ENCODE measurements around the gene BAIAP2. TPM values are rescaled to one million over a fixed set of nuclear protein-coding genes. Genes with fewer than 3 reads are reported as not detected.
"Not testable (repeated sequence)": the region's sequence is repeated elsewhere in the genome, so short reads cannot be mapped to it uniquely, and the experiment has no call there.

BAIAP2 gene
- total RNA-seq, 1 experiment from 2014 or later: 13.1 TPM

DNA sequence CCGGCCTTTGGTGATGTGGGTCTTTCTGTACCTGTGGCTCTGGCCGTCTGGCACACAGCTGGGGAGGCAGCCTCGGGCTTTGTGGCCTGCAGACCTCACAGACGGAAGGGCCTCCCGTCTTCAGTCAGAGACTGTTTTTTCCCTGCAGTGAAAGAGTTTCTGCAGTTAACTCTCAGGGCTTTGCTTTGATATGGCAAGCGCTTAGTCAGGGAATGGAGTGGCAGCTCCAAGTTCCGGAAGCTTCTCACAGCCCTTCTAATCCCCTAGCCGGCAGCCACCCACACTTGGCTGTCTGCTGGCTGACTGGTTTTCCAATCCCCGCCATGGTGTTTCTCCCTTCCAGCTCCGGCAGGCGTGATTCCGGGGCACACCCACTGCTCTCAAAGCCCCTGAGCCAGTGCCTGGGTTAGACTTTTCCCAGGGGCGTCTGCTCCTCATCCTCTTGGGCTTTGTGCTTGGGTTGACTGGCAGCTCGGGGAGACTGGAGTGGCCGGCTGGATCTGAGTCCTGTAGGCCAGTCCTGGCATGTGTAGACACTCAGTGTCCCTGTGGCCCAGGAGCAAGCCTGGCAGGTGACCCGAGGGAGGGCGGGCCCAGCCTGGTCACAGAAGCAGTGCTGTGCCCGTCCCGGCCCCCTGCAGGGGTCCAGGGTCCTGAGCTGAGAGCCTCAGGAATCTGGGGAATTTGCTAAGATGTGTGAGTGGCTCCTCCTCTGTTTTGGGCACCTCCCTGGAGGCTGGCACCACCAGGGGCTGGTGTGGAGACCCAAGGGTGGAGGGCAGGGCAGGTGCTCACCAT is 29.9 kb downstream of the BAIAP2 start:
- DNase-seq (ENCODE audit: extremely low read depth, low read depth): no peak

DNA sequence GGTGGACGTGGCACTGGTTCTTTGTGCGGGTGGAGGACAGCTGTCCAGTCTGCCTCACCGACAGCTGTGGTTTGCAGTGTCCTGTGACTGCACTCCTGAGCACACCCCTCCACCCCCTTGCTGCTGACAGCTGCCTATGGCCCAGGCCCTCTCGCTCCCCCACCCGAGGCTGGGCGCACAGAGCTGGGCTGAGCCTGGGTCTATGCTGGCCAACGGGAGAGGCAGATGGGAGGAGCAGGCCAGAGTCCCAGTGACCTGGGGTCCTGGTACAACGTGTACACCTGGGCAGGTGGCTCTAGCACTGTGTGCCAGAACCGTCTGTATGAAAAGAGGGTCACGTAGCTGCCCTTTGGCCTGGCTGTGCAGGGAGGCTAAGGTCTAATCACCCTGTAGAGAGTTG is 30.5 kb downstream of the BAIAP2 start:
- no peak for DNase-seq (ENCODE audit: extremely low read depth, low read depth)

DNA sequence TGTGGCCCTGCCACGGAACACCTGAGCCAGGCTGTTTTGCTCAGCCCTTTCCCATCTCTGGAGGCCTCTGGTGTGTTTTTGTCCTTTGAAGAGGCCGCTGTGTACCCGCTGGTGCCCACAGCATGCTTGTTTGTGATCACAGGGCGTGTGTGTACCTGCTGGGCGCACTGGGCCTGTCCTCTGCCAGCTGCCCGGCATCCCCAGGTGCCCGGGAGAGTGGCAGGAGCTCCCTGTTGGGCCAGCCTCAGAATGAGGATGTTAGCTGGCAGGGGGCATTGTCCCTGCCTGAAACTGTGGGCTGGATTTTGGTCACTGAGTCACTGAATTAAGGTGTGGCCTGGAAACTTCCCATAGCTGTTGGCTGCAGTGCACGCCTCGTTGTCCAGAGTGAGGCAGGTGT is 31.1 kb downstream of the BAIAP2 start:
- no peak for DNase-seq (ENCODE audit: extremely low read depth, low read depth)

DNA sequence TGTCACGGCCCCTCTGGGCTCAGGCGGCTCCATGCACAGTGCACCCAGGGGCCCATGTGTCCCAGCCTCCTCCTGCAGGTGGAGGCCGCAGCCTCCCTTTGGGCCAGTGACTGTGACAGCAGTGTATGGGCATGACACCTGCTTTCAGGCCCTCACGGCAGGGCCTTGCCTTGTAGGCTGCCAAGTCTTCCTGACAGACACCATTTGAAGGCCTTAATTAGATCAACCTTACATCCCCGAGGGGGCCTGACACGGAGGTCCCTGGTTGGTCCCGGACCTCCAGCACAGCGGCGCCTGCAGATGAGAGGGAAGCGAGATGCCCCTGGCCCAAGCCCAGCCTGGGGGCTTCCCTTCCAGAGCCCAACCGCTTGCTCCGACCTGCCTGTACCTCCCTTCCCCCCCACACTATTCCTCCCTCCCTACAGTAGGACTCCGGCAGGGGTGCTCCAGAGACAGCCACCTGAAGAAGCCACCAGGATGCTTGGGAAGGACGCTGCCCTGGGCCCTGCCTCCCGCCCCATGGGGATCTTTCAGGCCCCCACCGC is 31.9 kb downstream of the BAIAP2 start:
- DNase-seq (ENCODE audit: extremely low read depth, low read depth): no peak

DNA sequence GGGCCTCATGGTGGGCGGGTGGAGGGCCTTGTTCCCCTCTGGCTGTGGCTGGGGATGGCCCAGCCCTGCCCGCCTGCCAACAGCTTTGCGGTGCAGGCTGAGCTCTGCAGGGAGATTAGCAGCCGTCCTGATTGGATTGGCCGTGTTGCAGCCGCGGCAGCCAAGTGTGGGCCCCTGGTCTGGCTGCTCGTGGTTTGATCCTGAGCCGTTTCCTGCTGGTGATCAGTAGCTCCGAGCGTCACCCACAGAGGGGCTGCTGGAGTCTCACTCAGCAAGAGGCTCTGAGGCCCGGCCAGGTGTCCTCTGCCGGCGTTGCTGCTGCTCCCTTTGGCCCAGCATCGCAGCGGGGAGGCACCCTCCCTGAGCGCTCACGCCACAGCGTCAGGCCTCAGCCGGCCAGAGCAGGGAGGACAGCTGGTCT is 32.5 kb downstream of the BAIAP2 start:
- no peak for DNase-seq (ENCODE audit: extremely low read depth, low read depth)

DNA sequence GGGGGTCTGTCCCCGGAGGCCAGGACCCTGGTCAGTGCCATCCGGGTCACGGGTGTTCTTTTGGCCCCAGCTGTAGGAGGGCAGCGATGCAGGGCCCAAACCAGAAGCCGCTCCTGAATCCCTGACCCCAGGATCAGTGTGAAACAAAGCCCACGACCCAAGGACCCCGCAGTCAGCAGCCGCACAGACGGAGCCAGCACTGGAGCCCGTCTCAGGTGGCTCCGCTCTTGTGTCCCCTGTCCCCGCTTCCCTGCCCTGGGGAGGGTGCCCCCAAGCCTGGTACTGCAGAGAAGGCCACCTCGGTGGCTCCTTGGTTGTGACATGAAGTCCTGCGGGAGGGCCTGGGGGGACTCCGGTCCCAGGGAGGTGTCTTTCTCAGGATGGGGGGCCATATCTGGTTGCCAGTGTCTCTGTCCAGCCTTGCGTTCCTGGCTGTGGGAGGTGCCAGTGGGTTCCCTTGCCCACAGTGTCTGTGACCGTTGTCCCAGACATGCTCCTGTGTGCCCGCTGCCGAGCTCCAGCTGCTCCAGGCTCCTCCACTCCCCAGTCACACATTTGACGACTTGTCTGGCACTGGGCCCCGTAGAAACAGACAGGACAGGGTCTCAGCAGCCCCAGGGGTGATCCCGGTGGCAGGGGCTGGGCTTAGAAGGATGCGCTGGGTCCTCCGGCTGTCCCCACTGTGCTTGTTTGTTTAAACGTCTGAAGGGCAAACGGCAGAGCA is 33.6 kb downstream of the BAIAP2 start:
- no peak for DNase-seq (ENCODE audit: extremely low read depth, low read depth)

DNA sequence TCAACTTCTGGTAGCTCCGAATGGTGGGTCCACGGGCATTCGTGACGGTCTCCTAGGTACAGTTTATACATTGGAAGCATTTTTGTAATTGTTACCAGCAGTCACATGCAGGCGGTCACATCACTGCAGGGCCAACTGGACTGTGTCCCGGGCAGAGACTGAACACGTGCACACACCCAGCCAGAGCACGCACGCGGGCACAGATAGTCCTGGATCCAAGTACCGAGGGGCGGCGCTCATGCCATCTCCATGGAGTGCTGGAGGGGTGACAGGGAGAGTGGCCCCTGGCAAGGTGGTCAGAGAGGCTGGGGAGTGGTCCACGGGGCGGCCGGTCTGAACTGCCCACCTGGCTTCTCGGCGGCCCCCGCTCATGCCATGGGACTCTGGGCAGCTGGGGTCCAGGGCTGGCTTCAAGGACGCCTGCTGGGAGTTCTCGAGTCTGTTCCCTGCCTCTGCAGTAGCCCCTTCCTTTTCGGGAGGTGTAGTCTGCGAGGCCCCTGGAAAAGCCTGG is 34.2 kb downstream of the BAIAP2 start:
- no peak for DNase-seq (ENCODE audit: extremely low read depth, low read depth)

DNA sequence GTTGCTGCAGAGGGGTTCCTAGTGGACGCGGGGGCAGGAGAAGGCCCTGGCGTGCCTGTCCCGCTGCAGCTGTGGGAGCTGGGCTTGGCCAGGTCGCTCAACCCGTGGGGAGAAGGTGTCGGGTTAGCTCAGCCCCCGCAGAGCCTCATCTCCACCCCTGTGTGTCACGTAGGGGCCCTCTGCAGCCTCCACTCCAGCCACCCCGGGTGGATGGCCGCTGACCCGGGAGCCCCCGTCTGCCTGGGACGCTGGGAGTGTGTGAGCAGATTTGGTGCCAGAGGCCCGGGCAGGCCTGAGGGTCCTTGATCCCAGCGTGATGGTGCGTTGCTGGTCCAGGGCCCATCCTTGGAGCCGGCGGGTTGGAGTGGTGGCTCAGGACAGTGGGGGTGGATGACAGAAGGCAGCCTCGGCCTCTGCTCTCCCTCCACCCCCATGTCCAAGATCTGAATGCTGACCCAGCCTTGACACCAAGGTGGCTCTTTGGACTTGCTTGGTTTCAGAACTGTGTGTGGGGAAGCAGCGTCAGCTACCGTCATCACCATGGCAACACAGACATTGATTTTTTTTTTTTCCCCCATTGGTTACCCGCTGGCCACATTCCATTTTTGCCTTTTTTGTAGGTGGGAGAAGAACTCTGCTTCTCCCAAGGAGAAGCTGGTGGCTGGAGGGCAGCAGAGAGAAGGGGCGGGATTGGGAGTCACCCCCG is 35.7 kb downstream of the BAIAP2 start:
- DNase-seq (ENCODE audit: extremely low read depth, low read depth): no peak

DNA sequence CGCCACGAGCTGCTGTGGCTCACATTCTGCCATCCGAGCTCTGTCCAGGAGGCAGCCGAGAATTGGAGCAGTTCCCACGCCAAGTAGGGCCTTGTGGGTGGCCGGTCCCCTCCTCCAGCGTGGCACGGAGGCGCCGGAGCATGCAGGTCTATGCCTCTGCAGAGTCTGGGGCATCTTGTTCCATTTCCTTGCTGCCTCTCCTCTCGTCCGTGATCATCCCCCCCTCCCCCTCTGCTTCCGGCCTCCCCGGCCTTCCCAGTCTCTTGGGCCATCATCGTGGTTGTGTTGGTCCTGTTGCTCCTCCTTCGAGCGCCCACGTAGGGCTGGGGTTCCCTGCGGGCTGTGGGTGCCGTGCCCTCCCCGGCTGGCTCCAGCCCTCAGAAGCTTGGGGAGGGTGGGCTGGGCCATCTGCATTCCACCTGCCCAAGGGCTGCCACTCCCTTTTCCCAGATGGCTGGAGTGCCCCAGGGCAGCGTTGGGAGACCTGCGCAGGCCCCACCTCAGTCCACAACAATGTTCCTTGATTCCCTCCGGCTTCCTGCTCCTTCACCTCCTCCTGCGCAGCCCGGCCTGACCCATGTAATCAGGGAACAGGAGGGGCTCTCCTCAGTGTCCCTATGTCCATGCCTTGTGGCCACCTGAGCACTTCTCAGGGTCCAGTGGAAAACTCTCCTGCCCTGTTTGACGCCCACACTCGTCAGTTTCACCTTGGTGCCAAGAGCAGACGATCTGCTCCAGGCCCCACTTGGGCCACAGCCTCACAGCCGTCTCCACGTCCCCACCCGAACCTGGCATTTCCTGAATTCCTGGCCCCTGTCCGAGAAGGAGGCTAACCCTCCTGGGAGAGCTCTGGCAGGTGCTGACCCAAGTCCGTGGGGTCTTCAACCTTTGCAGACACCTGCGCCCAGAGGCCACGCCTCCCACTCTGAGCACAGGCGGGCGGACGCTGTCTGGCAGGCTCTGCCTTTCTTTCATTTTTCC is 37.1 kb downstream of the BAIAP2 start:
- no peak for DNase-seq (ENCODE audit: extremely low read depth, low read depth)

DNA sequence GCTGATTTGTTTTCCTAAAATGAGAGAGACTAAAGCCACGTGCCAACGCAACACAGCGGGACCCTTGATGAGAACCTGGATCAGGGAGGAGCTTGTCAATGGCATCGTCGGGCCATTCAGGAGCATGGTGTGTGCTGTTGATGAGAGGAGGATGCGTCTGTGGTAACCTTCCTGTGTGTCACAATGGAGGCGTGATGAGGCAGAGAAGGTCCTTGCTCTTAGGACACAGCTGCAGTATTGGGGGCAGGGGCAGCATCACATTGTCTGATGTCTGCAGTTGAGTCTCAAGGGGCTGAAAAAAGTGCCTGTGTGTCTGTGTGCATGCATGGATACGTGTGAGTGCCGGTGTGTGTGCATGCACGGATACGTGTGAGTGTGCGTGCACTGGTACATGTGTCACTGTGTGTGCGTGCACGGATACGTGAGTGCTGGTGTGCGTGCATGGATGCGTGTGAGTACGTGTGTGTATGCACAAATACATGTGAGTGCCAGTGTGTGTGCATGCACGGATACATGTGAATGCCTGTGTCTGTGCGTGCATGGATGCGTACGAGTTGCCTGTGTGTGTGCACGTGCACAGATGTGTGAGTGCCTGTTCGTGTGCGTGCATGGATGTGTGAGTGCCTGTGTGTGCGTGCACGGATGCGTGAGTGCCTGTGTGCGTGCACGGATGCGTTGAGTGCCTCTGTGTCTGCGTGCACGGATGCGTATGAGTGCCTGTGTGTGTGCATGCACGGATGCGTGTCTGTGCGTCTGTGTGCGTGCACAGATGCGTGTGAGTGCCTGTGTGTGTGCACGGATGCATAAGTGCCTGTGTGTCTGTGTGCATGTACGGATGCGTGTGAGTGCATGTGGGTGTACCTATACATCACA is 39.3 kb downstream of the BAIAP2 start:
- no peak for DNase-seq (ENCODE audit: extremely low read depth, low read depth)

DNA sequence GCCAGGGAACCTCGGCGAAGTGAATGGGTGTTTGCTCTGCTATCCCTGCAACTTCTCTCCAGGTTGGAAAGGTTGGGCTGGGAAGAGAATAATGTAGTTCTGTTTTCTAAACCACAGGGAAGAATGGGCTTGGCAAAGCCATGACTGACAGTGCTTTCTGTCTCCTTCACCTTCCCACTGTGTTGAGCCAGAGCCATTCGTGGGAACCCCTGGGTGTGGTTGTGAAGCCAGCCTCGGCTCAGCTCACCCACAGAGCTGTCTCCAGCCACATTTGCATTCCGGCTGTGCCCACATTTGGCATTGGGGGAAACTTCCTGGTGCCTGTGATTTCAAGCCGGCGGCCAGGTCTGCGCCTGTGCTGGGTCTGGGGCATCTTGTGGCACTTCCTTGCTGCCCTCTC is 39.9 kb downstream of the BAIAP2 start:
- DNase-seq (ENCODE audit: extremely low read depth, low read depth): no peak

DNA sequence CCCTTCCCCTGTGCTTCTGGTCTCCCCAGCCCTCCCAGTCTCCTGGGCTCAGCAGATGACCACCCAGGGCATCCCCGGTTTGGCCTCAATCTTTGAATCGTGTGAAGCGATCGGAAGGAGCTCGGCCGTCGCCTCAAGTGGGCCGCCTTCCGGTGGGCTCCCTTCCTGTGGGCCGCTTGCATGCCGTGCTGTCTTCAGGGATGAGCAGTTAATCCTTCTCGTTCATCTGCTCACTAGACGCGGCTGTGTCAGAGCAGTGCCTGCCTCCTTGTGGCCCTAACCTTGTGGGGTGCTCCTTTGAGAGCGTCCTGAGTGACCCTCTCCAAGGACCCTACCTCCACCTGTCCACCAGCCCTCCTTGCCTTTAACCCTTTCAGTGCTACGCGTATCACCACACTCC is 40.4 kb downstream of the BAIAP2 start:
- DNase-seq (ENCODE audit: extremely low read depth, low read depth): no peak

DNA sequence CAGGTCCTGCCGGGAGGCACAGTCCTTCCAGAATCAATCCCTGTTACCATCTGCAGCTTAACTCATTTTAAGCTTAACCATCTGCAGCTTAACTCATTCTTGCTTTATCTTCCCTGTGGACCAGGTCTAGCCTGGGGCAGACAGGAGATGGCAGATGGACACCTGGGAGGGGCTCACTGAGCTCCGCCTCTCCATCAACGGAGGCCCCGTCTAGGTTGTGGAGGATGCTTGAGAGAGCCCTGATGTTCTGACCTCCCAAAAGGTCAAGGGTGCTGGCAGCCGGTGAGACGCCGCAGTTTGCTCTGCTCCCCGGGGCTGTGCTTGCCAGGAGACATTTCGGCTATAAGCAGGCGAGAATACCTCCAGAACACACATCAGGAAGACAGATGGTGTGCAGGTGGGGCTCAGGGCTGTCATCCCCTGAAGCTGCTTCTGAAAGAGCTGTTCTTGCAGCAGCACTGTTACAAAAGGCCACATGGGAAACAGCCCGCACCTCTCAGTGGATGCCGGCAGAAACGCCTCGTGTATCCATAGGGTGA is 41.3 kb downstream of the BAIAP2 start:
- no peak for DNase-seq (ENCODE audit: extremely low read depth, low read depth)

DNA sequence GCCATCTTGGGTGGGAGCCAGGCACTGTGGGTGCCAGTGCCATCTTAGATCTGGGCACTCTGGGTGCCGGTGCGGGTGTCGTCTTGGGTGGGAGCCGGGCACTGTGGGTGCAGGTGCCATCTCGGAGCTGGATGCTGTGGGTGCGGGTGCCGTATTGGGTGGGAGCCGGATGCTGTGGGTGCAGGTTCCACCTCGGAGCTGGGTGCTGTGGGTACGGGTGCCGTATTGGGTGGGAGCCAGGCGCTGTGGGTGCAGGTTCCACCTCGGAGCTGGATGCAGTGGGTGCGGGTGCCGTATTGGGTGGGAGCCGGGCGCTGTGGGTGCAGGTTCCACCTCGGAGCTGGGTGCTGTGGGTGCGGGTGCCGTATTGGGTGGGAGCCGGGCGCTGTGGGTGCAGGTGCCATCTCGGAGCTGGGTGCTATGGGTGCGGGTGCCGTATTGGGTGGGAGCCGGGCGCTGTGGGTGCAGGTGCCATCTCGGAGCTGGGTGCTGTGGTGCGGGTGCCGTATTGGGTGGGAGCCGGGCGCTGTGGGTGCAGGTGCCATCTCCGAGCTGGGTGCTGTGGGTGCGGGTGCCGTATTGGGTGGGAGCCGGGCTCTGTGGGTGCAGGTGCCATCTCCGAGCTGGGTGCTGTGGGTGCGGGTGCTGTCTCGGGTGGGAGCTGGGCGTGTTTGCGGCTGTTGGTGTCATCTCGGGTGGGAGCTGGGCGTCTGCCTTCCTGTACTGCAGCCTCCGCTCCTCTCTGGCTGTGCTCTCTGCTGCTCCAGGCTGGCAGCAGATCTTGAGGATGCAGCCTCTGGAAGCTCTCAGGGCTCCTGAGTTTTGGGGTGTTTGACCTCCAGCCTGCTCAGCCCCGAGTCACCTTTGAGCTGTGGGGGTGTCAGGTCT is 43.3 kb downstream of the BAIAP2 start:
- DNase-seq (ENCODE audit: extremely low read depth, low read depth): not testable (repeated sequence)

DNA sequence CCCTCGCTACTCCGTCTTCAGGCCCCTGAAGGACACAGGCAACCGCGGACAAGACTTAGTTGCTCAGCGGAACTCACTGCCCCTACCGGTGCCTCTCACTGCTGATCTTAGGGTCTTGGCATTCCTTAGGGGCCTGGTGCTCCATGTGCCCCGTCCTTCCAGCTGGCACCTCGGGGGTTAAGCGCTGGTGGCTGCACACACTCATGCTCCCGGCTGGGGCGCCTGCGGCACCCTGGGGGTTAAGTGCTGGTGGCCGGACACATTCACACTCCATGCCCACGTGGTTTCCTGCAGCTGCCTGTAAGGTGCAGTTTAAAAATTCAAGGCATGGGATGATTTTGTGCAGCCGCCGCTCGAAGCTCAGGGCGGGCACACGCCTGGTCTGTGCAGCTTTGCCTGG is 45.1 kb downstream of the BAIAP2 start:
- no peak for DNase-seq (ENCODE audit: extremely low read depth, low read depth)

DNA sequence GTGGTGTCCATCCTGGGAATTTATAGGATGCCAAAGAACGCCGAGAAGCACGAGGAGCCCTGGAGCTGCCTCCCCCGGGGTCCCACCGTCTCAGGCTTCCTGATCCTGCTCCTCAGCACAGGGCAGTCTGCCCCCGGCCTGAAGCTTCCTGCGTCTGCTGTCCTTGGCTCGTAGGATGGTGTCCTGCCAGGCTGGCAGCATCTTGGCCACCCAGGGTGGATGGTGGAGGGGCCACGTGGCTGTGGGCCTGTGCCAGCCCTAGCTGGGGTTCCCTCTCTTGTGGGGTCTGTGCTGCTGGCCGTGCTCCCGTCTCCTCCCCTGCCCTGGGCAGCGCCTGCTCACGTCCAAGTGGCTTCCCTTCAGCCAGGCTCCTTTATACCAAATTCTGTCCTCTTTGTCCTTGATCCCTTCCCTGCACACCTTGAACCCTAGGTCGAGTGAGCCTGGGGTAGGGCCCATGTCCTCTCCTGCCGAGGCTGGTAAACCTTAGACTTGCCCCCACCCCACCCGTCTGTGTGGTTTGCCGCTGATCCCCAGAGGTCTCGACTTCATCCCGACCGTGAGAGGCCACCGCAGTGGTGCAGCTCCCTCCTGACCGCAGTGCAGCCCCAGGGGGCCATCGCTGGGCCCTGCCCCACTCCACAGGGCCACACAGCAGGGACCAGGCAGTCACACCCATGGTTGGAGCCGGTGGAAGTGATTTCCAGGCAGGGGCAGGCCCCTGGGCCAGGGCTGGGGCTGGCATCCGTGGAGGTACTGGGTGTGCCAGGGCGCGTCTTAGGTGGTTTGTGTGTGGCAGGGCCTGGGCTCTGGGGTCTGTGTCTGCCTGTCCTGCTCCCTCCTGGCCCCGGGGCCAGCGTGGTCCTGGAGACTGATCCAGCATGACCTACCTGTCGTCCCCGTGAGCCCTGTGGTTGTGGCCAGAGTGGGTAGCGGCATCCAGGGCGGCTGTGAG is 46.5 kb downstream of the BAIAP2 start:
- DNase-seq (ENCODE audit: extremely low read depth, low read depth): no peak
